ENCODE measurements around the gene TBCCD1.
"Not testable (repeated sequence)": the region's sequence is repeated elsewhere in the genome, so short reads cannot be mapped to it uniquely, and the experiment has no call there.

TBCCD1 gene

GRCh38 chr3:186570096-186570940, 3.2 kb upstream of the TBCCD1 start, which contains the start of gene DNAJB11:
TSS of gene DNAJB11 (plus strand) at chr3:186570720. CDS start at chr3:186570898, 178 bp downstream.
- peak within 1 kb of the TSS; percentile 96 for H3K4me3 ChIP-seq (ENCODE audit: low read length)
- DNase-seq (ENCODE audit: low read depth, low spot score) = peak; percentile 100

GRCh38 chr3:186569779-186570095, 2.6 kb upstream of the TBCCD1 start:
- DNase-seq (ENCODE audit: low read depth, low spot score) = no peak
- H3K4me3 ChIP-seq (ENCODE audit: low read length) = peak overlapping the region; percentile 96

- not testable (repeated sequence) for DNase-seq (ENCODE audit: low read depth, low spot score)
- peak overlapping the region; percentile 96 for H3K4me3 ChIP-seq (ENCODE audit: low read length)
Measured at GRCh38 chr3:186569361-186569760, 2.2 kb upstream of the TBCCD1 start.

- H3K4me3 ChIP-seq (ENCODE audit: low read length) = peak overlapping the region; percentile 87
- DNase-seq (ENCODE audit: low read depth, low spot score) = no peak
Measured at GRCh38 chr3:186566772-186567071, 417 bp downstream of the TBCCD1 start.

GRCh38 chr3:186564586-186564985, 2.6 kb downstream of the TBCCD1 start:
- H3K4me3 ChIP-seq (ENCODE audit: low read length) = no peak overlapping the region
- no peak for DNase-seq (ENCODE audit: low read depth, low spot score)

GRCh38 chr3:186552408-186553031, 14.6 kb downstream of the TBCCD1 start:
- H3K4me3 ChIP-seq (ENCODE audit: low read length) = no peak overlapping the region
- DNase-seq (ENCODE audit: low read depth, low spot score) = no peak

- DNase-seq (ENCODE audit: low read depth, low spot score) = no peak
- no peak overlapping the region for H3K4me3 ChIP-seq (ENCODE audit: low read length)
Measured at GRCh38 chr3:186551387-186551786, 15.8 kb downstream of the TBCCD1 start.

GRCh38 chr3:186549497-186549896, 17.6 kb downstream of the TBCCD1 start:
- H3K4me3 ChIP-seq (ENCODE audit: low read length) = no peak overlapping the region
- no peak for DNase-seq (ENCODE audit: low read depth, low spot score)

- DNase-seq (ENCODE audit: low read depth, low spot score) = no peak
- no peak within 1 kb of the TSS for H3K4me3 ChIP-seq (ENCODE audit: low read length)
Measured at GRCh38 chr3:186544281-186544680, 22.9 kb downstream of the TBCCD1 start, which contains the start of gene CRYGS. TSS of gene CRYGS (minus strand) at chr3:186544380. CDS start at chr3:186544326, 54 bp downstream.

- no peak overlapping the region for H3K4me3 ChIP-seq (ENCODE audit: low read length)
- no peak for DNase-seq (ENCODE audit: low read depth, low spot score)
Measured at GRCh38 chr3:186540835-186541226, 26.3 kb downstream of the TBCCD1 start.

- H3K4me3 ChIP-seq (ENCODE audit: low read length) = no peak overlapping the region
- peak; percentile 86 for DNase-seq (ENCODE audit: low read depth, low spot score)
Measured at GRCh38 chr3:186540221-186540834, 26.8 kb downstream of the TBCCD1 start.

GRCh38 chr3:186538779-186539178, 28.4 kb downstream of the TBCCD1 start:
- H3K4me3 ChIP-seq (ENCODE audit: low read length) = no peak overlapping the region
- DNase-seq (ENCODE audit: low read depth, low spot score) = no peak

GRCh38 chr3:186536883-186537844, 30.0 kb downstream of the TBCCD1 start:
- DNase-seq (ENCODE audit: low read depth, low spot score) = no peak
- H3K4me3 ChIP-seq (ENCODE audit: low read length) = no peak overlapping the region

- no peak overlapping the region for H3K4me3 ChIP-seq (ENCODE audit: low read length)
- DNase-seq (ENCODE audit: low read depth, low spot score) = no peak
Measured at GRCh38 chr3:186534113-186534669, 32.9 kb downstream of the TBCCD1 start.

GRCh38 chr3:186532598-186533072, 34.5 kb downstream of the TBCCD1 start:
- no peak for DNase-seq (ENCODE audit: low read depth, low spot score)
- no peak overlapping the region for H3K4me3 ChIP-seq (ENCODE audit: low read length)

GRCh38 chr3:186531694-186532093, 35.4 kb downstream of the TBCCD1 start:
- DNase-seq (ENCODE audit: low read depth, low spot score); H3K4me3 ChIP-seq (ENCODE audit: low read length): not testable (repeated sequence)

- no peak for DNase-seq (ENCODE audit: low read depth, low spot score)
- no peak overlapping the region for H3K4me3 ChIP-seq (ENCODE audit: low read length)
Measured at GRCh38 chr3:186530415-186530814, 36.7 kb downstream of the TBCCD1 start.

GRCh38 chr3:186529201-186529999, 37.7 kb downstream of the TBCCD1 start:
- DNase-seq (ENCODE audit: low read depth, low spot score) = no peak
- H3K4me3 ChIP-seq (ENCODE audit: low read length) = no peak overlapping the region

Measured in Jurkat, Clone E6-1 (cell line).